SIG-M5 treated with dmso at 0.1 percent for 504 hours (cell line): ENCODE results near the gene SLC9A5.

Experiments used
- DNase-seq: peaks from one replicate; lab custom pipeline; 2025; ENCODE audit not compliant: unreplicated experiment; lab: John Stamatoyannopoulos, UW

The SLC9A5 gene

DNA sequence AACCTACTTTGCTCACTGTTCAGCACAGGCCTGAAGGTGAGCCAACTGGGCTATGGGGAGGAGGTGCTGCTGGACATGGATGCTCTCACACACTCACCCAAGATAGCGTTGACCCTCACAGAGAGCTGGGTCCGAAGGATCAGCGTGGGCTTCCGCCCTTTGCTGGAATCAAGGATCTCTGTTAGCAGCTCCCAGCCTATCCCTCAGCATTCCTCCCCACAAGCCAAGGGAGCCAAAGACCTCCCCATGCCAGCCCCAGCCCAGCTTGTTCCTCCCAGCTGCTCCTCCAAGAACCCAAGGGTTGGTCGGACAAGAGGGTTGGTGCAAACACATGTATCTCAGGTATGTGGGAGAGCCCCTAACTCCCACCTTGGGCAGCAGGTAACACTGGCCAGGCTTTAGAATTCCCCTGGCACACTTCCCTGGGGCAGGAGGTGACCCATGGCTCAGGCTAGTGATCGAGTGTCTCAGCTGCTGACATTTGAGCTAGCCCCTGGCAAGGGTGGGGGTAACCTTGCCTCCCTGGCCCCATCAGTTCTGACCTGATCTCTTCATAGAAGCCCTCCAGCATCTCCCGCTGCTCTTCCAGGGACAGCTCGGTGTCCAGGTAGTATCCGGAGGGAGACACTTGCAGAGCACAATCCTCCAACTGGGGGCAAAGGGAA is 9.8 kb upstream of the SLC9A5 start:
- DNase-seq: no peak

GRCh38 chr16:67240506-67240905 is 8.3 kb upstream of the SLC9A5 start:
- DNase-seq: no peak

- DNase-seq: no peak
Observed at GRCh38 chr16:67241008-67241900, 7.5 kb upstream of the SLC9A5 start.

- DNase-seq: no peak
Observed at GRCh38 chr16:67242138-67242730, 6.5 kb upstream of the SLC9A5 start.

- DNase-seq: no peak
Observed at GRCh38 chr16:67243481-67243880, 5.3 kb upstream of the SLC9A5 start.

- DNase-seq: peak; percentile 95
Observed at GRCh38 chr16:67244387-67245185, 4.2 kb upstream of the SLC9A5 start.

- DNase-seq: no peak
Observed at GRCh38 chr16:67245186-67245585, 3.6 kb upstream of the SLC9A5 start.

DNA sequence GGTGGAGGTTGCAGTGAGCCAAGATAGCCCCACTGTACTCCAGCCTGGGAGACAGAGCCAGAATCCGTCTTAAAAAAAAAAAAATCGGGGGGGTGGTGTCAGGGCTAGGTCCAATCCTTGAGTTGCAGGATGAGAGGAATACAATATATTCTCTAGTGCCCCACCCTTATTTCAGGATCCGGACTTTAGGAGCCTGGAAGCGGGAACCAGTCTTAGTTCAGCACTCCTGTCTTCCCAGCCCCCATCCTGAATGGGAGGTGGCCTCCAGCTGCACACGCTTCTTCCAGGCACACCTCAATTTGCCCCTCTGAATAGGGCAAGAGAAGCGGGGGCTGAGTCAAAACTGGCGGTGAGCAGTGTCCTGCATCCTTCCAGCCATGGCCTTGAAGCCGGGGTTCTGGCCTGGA is 3.1 kb upstream of the SLC9A5 start:
- no peak for DNase-seq

DNA sequence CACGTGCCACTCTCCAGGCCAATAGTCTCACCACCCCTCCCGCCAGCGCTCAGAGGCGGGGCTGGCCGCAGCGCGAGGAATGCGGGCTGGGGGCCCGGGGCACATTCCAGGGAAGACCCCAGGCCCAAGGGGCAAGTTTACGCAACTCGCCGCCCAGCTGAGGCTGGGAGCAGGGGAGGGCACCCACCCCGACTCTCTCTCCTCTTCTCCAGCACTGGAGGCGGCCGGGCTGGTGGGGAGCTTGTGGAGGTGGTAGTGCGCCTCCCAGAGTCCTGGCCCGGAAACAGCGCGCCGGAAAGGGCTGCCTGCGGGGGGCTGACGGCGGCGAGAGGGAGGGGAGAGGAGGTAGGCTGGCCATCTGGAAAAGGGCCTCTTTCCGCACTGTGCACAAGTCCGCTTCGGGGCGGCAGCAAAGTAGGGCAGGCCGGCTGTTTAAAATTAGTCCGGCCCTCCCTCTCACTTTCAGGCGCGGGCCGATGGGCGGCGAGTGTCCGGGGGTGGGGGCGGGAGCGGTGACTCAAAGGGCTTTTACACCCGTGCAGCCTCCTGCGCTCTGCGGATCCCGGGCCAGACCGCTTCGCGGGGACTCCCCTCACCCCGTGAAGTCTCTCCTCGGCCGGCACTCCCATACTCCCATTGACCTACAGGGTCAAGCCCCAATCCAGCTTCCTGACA is 2.6 kb upstream of the SLC9A5 start:
- peak; percentile 36 for DNase-seq

DNA sequence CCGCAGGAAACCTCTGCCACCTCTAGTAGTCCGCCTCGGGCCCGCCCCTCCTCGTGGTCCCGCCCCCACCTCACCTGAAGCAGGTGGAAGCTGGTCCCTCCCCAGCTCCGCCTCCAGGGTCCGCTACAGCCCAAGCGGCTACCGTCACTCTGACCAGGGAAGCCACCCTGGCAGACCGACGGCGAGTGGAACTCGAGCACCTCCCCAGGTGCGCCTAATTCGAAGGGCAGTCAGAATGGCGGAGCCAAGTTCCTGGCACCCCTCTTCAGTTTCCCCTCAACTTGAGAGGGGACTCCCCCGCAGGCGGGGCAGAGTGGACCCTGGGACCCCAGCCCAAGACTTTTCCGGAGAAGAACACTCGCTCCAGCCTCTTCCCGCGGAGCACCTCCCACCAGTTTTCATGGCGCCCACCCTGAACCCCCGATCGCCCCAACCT is 2.0 kb upstream of the SLC9A5 start:
- DNase-seq: peak; percentile 36

GRCh38 chr16:67247192-67248072 is 1.3 kb upstream of the SLC9A5 start, which contains the start of gene FHOD1:
Gene FHOD1 (minus strand): TSS chr16:67247481. CDS start chr16:67247410, 71 bp downstream.
- peak; percentile 90 for DNase-seq

DNA sequence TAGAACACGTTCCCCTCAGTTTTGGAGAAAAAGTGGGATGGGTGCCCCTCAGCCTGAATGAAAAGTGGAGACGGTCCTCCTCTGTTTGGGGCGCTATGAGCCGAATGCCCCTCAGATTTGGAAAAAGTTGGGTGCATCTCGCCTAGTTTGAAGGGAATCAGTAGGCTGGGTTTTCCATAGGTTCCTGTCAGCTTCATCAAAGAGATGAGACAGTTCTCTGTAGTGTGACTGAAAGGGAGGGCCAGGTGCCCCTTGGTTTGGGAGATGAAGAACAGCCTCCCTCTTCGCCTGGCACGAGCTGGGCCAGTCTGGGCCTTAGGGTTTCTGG is 742 bp upstream of the SLC9A5 start:
- DNase-seq: no peak

DNA sequence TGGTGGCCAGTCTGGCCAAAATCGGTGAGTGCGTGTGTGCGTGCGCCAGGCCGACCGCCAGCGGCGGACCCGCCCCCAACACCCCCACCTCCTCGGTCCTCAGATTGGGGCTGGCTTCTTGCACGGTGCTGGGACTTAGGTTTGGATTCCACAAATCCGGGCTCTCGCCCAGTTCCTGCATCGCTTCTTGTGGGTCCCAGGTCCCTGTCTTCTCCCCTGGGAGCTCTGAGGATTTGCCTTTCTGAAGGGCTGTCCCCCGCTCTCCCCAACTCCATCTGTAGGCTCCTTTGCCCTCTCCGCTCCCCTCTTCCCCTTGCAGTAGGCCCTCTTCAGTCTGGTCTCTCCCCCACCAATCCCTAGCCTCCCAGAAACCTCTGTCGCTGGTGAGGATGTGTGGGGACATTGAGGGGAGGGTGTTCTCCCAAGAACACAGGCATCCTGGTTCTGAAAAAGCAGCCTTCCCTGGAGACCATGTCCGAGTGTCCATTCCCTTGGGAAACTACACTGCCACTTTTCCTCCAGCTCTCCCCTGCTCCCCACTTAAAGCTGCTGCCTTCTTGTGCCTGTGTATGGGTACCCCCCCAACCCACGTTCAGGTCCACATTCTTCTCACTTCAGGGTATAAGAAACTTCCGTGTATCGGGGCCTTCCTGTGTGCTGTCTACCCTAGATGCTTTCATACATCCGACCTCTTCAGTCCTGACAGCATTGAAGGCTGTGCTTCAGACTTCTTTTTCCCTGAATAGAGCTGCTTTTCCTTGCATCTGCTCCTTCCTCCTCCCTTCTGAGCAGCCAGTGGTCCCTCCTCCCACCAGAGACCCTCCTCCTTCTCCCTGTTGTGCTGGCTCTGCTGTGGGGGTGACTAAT is 632 bp downstream of the SLC9A5 start:
- no peak for DNase-seq

DNA sequence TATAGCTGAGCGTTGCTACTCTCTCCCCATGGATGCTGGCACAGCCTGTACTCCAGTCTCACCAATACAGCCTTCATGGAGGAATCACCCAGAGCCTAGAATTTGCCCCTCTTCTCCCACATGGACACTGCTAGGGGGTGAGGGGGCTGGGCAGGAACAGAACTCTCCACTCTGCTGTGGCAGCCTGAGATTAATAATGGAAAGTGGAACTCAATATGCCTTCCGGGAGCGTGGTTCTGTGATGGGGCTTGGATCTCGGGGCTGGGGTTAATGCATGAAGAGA is 1.2 kb downstream of the SLC9A5 start:
- DNase-seq: no peak

- no peak for DNase-seq
Observed at GRCh38 chr16:67252609-67253497, 4.1 kb downstream of the SLC9A5 start.

- DNase-seq: no peak
Observed at GRCh38 chr16:67254801-67255552, 6.2 kb downstream of the SLC9A5 start.

DNA sequence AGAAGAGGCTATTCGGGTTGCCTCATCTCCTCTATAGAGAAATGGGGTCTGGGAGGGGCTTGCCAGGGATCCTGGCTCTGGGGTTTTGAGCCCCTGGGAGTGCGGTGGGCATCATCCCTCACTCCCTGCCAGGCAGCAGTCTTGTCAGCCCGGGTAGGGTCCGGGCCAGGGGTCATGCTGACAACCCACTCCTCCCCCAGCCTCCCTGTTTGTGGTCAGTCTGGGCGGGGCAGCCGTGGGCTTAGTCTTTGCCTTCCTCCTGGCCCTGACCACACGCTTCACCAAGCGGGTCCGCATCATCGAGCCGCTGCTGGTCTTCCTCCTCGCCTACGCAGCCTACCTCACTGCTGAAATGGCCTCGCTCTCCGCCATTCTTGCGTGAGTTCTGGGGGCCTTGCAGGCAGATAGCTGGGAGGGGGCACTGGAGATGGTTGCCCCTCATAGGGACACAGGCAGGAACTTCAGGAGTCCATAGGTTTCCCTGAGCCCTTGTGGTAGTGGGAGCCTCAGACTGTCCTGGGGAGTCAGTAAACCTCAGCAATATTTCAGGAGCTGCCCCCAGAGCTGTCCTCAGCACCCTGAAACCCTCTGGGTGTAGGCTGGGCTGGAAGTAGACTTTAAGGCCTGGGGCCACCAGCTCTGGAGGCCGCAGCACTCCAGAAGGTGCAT is 6.9 kb downstream of the SLC9A5 start:
- DNase-seq: no peak
